Mesenchymal stem cell (in vitro differentiated cells and primary cell): ENCODE results near the gene A1CF.
A peak's percentile ranks its signal among the peaks of the same experiment; 100 is the strongest.

ENCODE experiments used
- DNase-seq: peaks from one replicate; pipeline ENCODE4 v3.0.0-alpha.2; 2013
- H2AFZ ChIP-seq: one replicate; pipeline ENCODE4 v1.6.1; 2013; ENCODE audit warnings: low read depth, mild to moderate bottlenecking, control low read depth, inconsistent platforms, low read length, moderate library complexity
- H2AK5ac ChIP-seq: 2 replicates; pipeline ENCODE4 v1.6.1; 2013; ENCODE audit warnings: low read length, moderate library complexity, mild to moderate bottlenecking, inconsistent platforms; ENCODE audit not compliant: severe bottlenecking
- H2BK120ac ChIP-seq: one replicate; pipeline ENCODE4 v1.6.1; 2013; ENCODE audit warnings: low read depth, mild to moderate bottlenecking, inconsistent platforms, low read length, moderate library complexity
- H2BK12ac ChIP-seq, 2 experiments: one replicate each; pipeline ENCODE4 v1.6.1; 2013; ENCODE audit warnings: inconsistent platforms in 2 of 2, low read length in 2 of 2, mild to moderate bottlenecking in 2 of 2, moderate library complexity in 2 of 2, control low read depth in 1 of 2
- H2BK15ac ChIP-seq: one replicate; pipeline ENCODE4 v1.6.1; 2013; ENCODE audit warnings: mild to moderate bottlenecking, low read depth, inconsistent platforms; ENCODE audit not compliant: poor library complexity, severe bottlenecking
- H2BK5ac ChIP-seq: 2 replicates; pipeline ENCODE4 v1.6.1; 2013; ENCODE audit warnings: low read depth, mild to moderate bottlenecking, low read length, control low read depth, inconsistent platforms; ENCODE audit not compliant: poor library complexity, severe bottlenecking
- H3K14ac ChIP-seq, 2 experiments: one replicate each; pipeline ENCODE4 v1.6.1; 2013; ENCODE audit warnings: inconsistent platforms in 2 of 2, low read length in 2 of 2, control low read depth in 1 of 2, mild to moderate bottlenecking in 1 of 2, moderate library complexity in 1 of 2
- H3K18ac ChIP-seq, 2 experiments: one replicate each; pipeline ENCODE4 v1.6.1; 2013; ENCODE audit warnings: inconsistent platforms in 2 of 2, low read length in 2 of 2, control low read depth in 1 of 2, low read depth in 1 of 2, mild to moderate bottlenecking in 1 of 2
- H3K23ac ChIP-seq, 2 experiments: one replicate each; pipeline ENCODE4 v1.6.1; 2013; ENCODE audit warnings: inconsistent platforms in 2 of 2, low read length in 2 of 2, mild to moderate bottlenecking in 2 of 2, moderate library complexity in 2 of 2, control low read depth in 1 of 2
- H3K27ac ChIP-seq: 2 replicates; pipeline ENCODE4 v1.5.1; 2013; ENCODE audit warnings: mild to moderate bottlenecking, moderate library complexity, low read length, control low read depth, inconsistent platforms; ENCODE audit not compliant: poor library complexity, severe bottlenecking
- H3K27me3 ChIP-seq, 2 experiments: 2 replicates each; pipeline versions ENCODE4 v1.6.1 to v1.7.0; 2013; ENCODE audit warnings: low read length in 2 of 2, mild to moderate bottlenecking in 2 of 2, moderate library complexity in 2 of 2, control low read depth in 1 of 2, inconsistent platforms in 1 of 2; ENCODE audit not compliant: control insufficient read depth in 1 of 2, insufficient read depth in 1 of 2
- H3K36me3 ChIP-seq, 2 experiments: 2 replicates each; pipeline versions ENCODE4 v1.6.1 to v1.7.0; 2013; ENCODE audit warnings: low read length in 2 of 2, control low read depth in 1 of 2, inconsistent platforms in 1 of 2, low read depth in 1 of 2, mild to moderate bottlenecking in 1 of 2; ENCODE audit not compliant: insufficient read depth in 2 of 2, control insufficient read depth in 1 of 2
- H3K4ac ChIP-seq, 2 experiments: one replicate each; pipeline ENCODE4 v1.6.1; 2013; ENCODE audit warnings: inconsistent platforms in 2 of 2, low read length in 2 of 2, mild to moderate bottlenecking in 2 of 2, moderate library complexity in 2 of 2, control low read depth in 1 of 2, low read depth in 1 of 2
- H3K4me1 ChIP-seq: 2 replicates; pipeline ENCODE4 v1.6.1; 2013; ENCODE audit warnings: low read depth, low read length, control low read depth; ENCODE audit not compliant: control insufficient read depth, insufficient read depth
- H3K4me2 ChIP-seq: 2 replicates; pipeline ENCODE4 v1.6.1; 2013; ENCODE audit warnings: low read length, mild to moderate bottlenecking, inconsistent platforms; ENCODE audit not compliant: poor library complexity, severe bottlenecking
- H3K4me3 ChIP-seq, 2 experiments: 2 replicates each; pipeline versions ENCODE4 v1.5.1 to v1.7.0; 2013; ENCODE audit warnings: low read length in 2 of 2, mild to moderate bottlenecking in 2 of 2, control low read depth in 1 of 2, low read depth in 1 of 2; ENCODE audit not compliant: insufficient read depth in 1 of 2
- H3K79me1 ChIP-seq: replicated peaks from 2 replicates; pipeline ENCODE4 v1.6.1; 2013; ENCODE audit warnings: mild to moderate bottlenecking, control low read depth, low read length, inconsistent platforms; ENCODE audit not compliant: poor library complexity, severe bottlenecking
- H3K9ac ChIP-seq: 2 replicates; pipeline ENCODE4 v1.7.0; 2013; ENCODE audit warnings: mild to moderate bottlenecking, low read length, moderate library complexity
- H3K9me3 ChIP-seq: 2 replicates; pipeline ENCODE4 v1.7.0; 2013; ENCODE audit warnings: mild to moderate bottlenecking, low read length; ENCODE audit not compliant: control insufficient read depth
- H4K8ac ChIP-seq: one replicate; pipeline ENCODE4 v1.6.1; 2013; ENCODE audit warnings: inconsistent platforms, mild to moderate bottlenecking, low read length, moderate library complexity
- H4K91ac ChIP-seq: one replicate; pipeline ENCODE4 v1.6.1; 2013; ENCODE audit warnings: mild to moderate bottlenecking, low read length, inconsistent platforms
- WGBS: methylation state at CpG from one replicate; pipeline ENCODE4 v1.1.7; 2013; ENCODE audit warnings: mixed read lengths; 5-methylcytosine and 5-hydroxymethylcytosine counted together

Gene A1CF

GRCh38 chr10:50798297-50798696, 87.1 kb downstream of the A1CF start:
- Histone ChIP-seq H3K9ac (no peak overlapping the region), H2BK12ac (no peak overlapping the region), H3K4ac (no peak overlapping the region), H3K9me3 (no peaks in the 10 kb centered on the region), H4K91ac (no peak overlapping the region), H3K79me1 (no peaks in the 10 kb centered on the region), H3K27ac (no peak overlapping the region), H2AFZ (no peak overlapping the region), H3K36me3 (no peaks in the 10 kb centered on the region), H2BK5ac (no peak overlapping the region), H3K27me3 (peaks cover 2 to 8% of the 10 kb centered on the region in 2 experiments), H2AK5ac (no peak overlapping the region), H3K18ac (no peak overlapping the region), H3K4me2 (no peak overlapping the region), H3K4me3 (no peak overlapping the region), H3K4me1 (no peaks in the 10 kb centered on the region), H4K8ac (no peak overlapping the region), H2BK15ac (no peak overlapping the region), H2BK120ac (no peak overlapping the region), H3K23ac (no peak overlapping the region), H3K14ac (no peak overlapping the region)
- no peak for DNase-seq
- WGBS, result 63% methylated on average over 3 of the region's 3 CpGs

GRCh38 chr10:50796693-50797092, 88.7 kb downstream of the A1CF start:
- DNase-seq, result no peak
- H2BK5ac ChIP-seq, result no peak overlapping the region
- no peak overlapping the region for H2AFZ ChIP-seq
- H3K79me1 ChIP-seq, result no peaks in the 10 kb centered on the region
- H2BK15ac ChIP-seq, result no peak overlapping the region
- no peak overlapping the region for H4K91ac ChIP-seq
- H4K8ac ChIP-seq, result no peak overlapping the region
- no peak overlapping the region for H3K4me2 ChIP-seq
- no peak overlapping the region for H3K4me3 ChIP-seq
- H3K9me3 ChIP-seq, result no peaks in the 10 kb centered on the region
- H3K4me1 ChIP-seq, result no peaks in the 10 kb centered on the region
- H3K18ac ChIP-seq, result no peak overlapping the region
- H3K14ac ChIP-seq, result no peak overlapping the region
- no peak overlapping the region for H3K9ac ChIP-seq
- peaks cover 2 to 8% of the 10 kb centered on the region in 2 experiments for H3K27me3 ChIP-seq
- H3K4ac ChIP-seq, result no peak overlapping the region
- H3K36me3 ChIP-seq, result no peaks in the 10 kb centered on the region
- no CpG with 5 or more reads among the region's 1 CpG for WGBS
- no peak overlapping the region for H2BK120ac ChIP-seq
- no peak overlapping the region for H2BK12ac ChIP-seq
- H3K23ac ChIP-seq, result no peak overlapping the region
- H2AK5ac ChIP-seq, result no peak overlapping the region
- no peak overlapping the region for H3K27ac ChIP-seq

- Histone ChIP-seq H3K4me3 (no peak overlapping the region), H3K9me3 (no peaks in the 10 kb centered on the region), H3K79me1 (no peaks in the 10 kb centered on the region), H2AFZ (no peak overlapping the region), H3K23ac (no peak overlapping the region), H3K27me3 (peaks cover 2 to 8% of the 10 kb centered on the region in 2 experiments), H2BK5ac (no peak overlapping the region), H3K4ac (no peak overlapping the region), H3K4me2 (no peak overlapping the region), H2BK12ac (no peak overlapping the region), H3K14ac (no peak overlapping the region), H2AK5ac (no peak overlapping the region), H3K36me3 (no peaks in the 10 kb centered on the region), H2BK120ac (no peak overlapping the region), H3K9ac (no peak overlapping the region), H4K8ac (no peak overlapping the region), H3K4me1 (no peaks in the 10 kb centered on the region), H3K27ac (no peak overlapping the region), H3K18ac (no peak overlapping the region), H2BK15ac (no peak overlapping the region), H4K91ac (no peak overlapping the region)
- no peak for DNase-seq
Measured at GRCh38 chr10:50794490-50794889, 90.9 kb downstream of the A1CF start.

GRCh38 chr10:50788951-50789945, 96.2 kb downstream of the A1CF start:
- Histone ChIP-seq H3K18ac (no peak overlapping the region), H2AFZ (no peak overlapping the region), H3K36me3 (no peaks in the 10 kb centered on the region), H3K4me2 (no peak overlapping the region), H3K4ac (no peak overlapping the region), H2BK12ac (no peak overlapping the region), H2AK5ac (no peak overlapping the region), H3K9me3 (no peaks in the 10 kb centered on the region), H3K23ac (no peak overlapping the region), H3K4me1 (no peaks in the 10 kb centered on the region), H2BK120ac (no peak overlapping the region), H3K27me3 (no peaks in the 10 kb centered on the region), H2BK15ac (no peak overlapping the region), H4K8ac (no peak overlapping the region), H2BK5ac (no peak overlapping the region), H3K4me3 (no peak overlapping the region), H3K79me1 (no peaks in the 10 kb centered on the region), H3K27ac (no peak overlapping the region), H4K91ac (no peak overlapping the region), H3K14ac (no peak overlapping the region), H3K9ac (no peak overlapping the region)
- WGBS, result no CpG with 5 or more reads among the region's 1 CpG
- DNase-seq, result peak; percentile 39
